ENCODE measurements around the gene RSPH10B2.
"Not testable (repeated sequence)": the region's sequence is repeated elsewhere in the genome, so short reads cannot be mapped to it uniquely, and the experiment has no call there.

Gene RSPH10B2

GRCh38 chr7:6792113-6792872, 38.4 kb downstream of the RSPH10B2 start:
- peak; percentile 14 for DNase-seq

GRCh38 chr7:6794276-6794675, 40.4 kb downstream of the RSPH10B2 start:
- DNase-seq: not testable (repeated sequence)

DNA sequence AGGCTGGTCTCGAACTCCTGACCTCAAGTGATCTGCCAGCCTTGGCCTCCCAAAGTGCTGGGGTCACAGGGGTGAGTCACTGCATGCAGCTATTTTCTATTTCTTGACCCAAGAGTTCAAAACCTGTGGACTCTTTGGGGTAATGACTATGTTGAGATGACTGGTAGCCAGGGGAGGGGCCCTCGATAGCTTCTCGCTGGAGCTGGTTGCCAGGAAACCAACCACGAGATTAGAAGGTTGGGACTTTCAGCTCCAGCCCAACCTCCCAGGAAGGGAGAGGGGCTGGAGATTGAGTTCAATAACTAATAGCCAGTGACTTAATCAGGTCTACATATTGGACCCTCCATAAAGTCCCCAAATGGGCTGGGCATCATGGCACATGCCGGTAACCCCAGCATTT, 43.3 kb downstream of the RSPH10B2 start:
- DNase-seq: not testable (repeated sequence)

- DNase-seq: not testable (repeated sequence)
Observed at GRCh38 chr7:6798047-6798446, 44.1 kb downstream of the RSPH10B2 start.

GRCh38 chr7:6799887-6800286, 46.0 kb downstream of the RSPH10B2 start:
- DNase-seq: not testable (repeated sequence)

- not testable (repeated sequence) for DNase-seq
Observed at GRCh38 chr7:6800331-6800730, 46.4 kb downstream of the RSPH10B2 start.

GRCh38 chr7:6807393-6807918, 53.6 kb downstream of the RSPH10B2 start:
- not testable (repeated sequence) for DNase-seq

- not testable (repeated sequence) for DNase-seq
Observed at GRCh38 chr7:6807959-6808358, 54.1 kb downstream of the RSPH10B2 start.

DNA sequence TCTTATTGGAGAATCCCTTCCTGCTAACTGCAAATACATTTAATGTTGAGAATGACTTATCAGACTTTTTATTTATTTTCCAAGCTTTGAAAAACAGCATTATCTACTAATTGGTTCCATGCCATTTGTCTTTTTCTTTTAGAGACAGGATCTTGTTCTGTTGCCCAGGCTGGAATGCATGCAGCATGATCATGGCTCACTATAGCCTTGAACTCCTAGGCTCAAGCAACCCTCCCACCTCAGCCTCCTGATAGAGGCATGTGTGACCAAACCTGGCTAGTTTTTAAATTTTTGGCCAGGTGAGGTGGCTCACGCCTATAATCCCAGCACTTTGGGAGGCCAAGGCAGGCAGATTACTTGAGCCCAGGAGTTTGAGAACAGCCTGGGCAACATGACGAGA, 59.1 kb downstream of the RSPH10B2 start:
- DNase-seq: not testable (repeated sequence)

DNA sequence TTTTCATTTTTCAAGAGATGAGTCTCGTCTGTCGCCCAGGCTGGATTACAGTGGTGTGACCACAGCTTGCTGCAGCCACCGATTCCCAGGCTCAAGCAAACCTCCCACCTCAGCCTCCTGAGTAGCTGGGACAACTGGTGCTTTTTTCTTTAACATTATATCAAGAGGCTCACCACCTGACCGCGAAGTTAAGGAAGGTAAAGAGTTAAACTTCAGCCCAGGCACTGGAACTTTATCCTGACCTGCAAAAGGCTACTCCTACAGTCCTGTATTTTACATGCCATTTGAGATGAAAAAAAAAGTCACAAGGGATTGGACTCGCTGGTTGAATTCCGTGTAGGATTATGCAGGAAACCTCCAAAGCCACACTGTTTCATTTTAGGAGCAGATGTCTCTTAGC, 61.6 kb downstream of the RSPH10B2 start:
- not testable (repeated sequence) for DNase-seq

DNA sequence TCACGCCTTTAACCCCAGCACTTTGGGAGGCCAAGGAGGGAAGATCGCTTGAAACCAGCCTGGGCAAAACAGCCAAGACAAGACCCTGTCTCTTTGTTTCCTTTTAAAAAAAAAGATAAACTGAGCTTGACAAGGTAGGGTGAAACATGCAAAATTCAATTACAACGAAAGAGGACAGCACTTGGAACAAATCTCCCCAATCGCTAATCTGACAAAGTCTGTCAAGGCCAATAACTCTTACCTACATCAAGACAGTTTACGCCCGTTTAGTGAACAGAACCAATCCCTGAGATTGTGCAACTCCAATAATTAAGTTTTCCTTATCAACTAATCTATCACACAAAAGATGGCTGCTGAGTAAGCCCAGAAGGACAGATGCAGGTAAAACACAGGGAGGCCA, 67.7 kb downstream of the RSPH10B2 start:
- DNase-seq: not testable (repeated sequence)

GRCh38 chr7:6825236-6826125, 71.6 kb downstream of the RSPH10B2 start:
- DNase-seq: not testable (repeated sequence)

GRCh38 chr7:6826151-6826550, 72.2 kb downstream of the RSPH10B2 start, which contains the start of gene CCZ1B:
Gene CCZ1B, minus strand, starts transcription at chr7:6826275. Its CDS starts 78 bp downstream, at chr7:6826197.
- peak; percentile 72 for DNase-seq

GRCh38 chr7:6827180-6827579, 73.3 kb downstream of the RSPH10B2 start:
- DNase-seq: not testable (repeated sequence)

GRCh38 chr7:6829616-6830015, 75.7 kb downstream of the RSPH10B2 start:
- DNase-seq: not testable (repeated sequence)

GRCh38 chr7:6830026-6830425, 76.1 kb downstream of the RSPH10B2 start:
- not testable (repeated sequence) for DNase-seq

DNA sequence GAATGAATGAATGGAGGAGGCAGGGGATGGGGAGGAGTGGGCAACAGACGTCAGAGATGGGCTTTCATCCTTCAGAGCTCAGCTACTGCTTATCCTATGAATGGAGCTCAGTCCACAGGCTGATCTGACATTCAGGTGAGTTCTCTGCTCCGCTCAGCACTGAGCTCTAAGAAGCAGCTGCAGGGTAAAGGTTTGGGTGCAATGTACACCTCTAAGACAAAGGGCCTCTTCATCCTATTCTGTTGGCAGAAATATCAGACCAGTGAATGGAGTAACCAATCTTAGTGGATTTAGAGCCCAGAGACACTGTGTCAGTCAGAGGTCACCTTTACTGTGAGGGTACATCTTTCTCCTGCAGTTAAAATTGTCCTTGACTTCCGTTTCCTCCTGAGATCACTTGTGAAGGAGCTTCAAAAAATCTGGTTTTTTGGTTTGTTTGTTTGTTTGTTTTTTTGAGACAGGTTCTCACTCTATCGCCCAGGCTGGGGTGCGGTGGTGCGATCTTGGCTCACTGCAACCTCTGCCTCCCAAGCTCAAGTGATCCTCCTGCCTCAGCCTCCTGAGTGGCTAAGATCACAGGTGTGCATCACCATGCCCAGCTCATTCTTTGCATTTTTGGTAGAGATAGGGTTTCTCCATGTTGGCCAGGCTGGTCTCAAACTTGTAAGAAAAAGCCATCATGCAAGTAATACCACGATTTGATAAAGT, 77.3 kb downstream of the RSPH10B2 start:
- no peak for DNase-seq

GRCh38 chr7:6833636-6834035, 79.7 kb downstream of the RSPH10B2 start:
- DNase-seq: no peak

- DNase-seq: not testable (repeated sequence)
Observed at GRCh38 chr7:6835521-6835920, 81.6 kb downstream of the RSPH10B2 start.

DNA sequence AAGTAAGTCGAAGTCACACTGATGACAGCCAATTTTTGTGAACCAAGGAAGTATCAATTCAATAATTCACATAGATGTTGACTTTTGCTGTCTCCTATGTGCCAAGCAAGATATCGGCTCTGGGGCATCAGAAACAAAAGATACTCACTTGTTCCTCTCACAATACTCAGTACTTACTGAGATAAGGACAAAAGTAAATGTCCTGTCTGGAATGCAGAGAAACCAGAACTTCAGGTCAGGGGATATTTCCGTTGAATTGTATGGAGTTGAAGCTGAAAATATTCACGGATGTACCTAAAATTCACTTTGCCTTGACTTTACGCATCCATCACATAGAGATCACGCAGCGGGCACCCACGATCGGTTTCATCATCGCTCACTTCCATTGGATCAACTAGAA, 83.2 kb downstream of the RSPH10B2 start:
- not testable (repeated sequence) for DNase-seq

DNA sequence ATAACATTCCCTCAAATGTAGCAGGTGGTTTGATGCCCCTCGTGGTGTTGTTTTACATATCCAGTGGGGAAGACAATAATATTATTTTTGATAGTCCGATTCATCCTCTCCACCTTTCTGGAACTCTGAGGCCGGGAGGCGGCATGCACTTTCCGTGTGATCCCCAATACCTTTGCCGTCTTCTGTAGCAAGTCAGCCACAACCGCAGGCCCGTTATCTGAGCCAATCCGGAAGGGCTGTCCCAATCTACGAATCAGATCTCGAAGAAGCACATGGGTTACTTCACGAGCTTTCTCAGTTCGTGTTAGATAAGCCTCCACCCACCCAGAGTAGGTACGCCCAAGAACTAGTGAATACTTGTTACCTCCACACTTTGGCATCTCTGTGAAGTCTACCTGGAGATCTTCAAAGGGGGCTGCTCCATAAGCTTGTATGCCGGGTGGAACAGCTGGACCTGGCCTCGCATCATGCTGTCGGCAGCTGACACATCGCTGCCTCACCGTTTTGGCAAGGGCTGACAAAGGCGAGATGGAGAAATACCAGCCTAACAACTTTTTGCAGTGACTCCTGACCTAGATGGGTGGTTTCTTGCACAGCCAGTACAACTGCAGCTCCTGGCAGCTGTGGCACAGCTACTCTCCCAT, 88.5 kb downstream of the RSPH10B2 start:
- DNase-seq: not testable (repeated sequence)

- DNase-seq: not testable (repeated sequence)
Observed at GRCh38 chr7:6843092-6843491, 89.2 kb downstream of the RSPH10B2 start.
